Activated naive CD8-positive, alpha-beta T cell treated with anti-CD3 and anti-CD28 coated beads, Interleukin-2, amount 50 U/mL, for 24 hours (primary cell): ENCODE data around the gene CCDC134.

Experiments
- ATAC-seq: fragments of 150-1000 bp; cut with Tn5 transposase; one replicate; pipeline ENCODE4 v1.10.0; 2021
- DNase-seq: peaks from one replicate; pipeline ENCODE4 v3.0.0; 2021
- H3K27ac Mint-ChIP-seq: one replicate; pipeline ENCODE4 v1.8.0; 2021; ENCODE audit warnings: mild to moderate bottlenecking, mixed read lengths
- H3K27me3 Mint-ChIP-seq: one replicate; pipeline ENCODE4 v1.8.0; 2021; ENCODE audit warnings: mixed read lengths
- H3K36me3 Mint-ChIP-seq: one replicate; pipeline ENCODE4 v1.8.0; 2021; ENCODE audit warnings: low read depth, mixed read lengths
- H3K4me1 Mint-ChIP-seq: one replicate; pipeline ENCODE4 v1.8.0; 2021; ENCODE audit warnings: mixed read lengths
- H3K4me3 Mint-ChIP-seq: one replicate; pipeline ENCODE4 v1.8.0; 2021; ENCODE audit warnings: mild to moderate bottlenecking, moderate library complexity, mixed read lengths
- H3K9me3 Mint-ChIP-seq: one replicate; pipeline ENCODE4 v1.8.0; 2021; ENCODE audit warnings: mixed read lengths

CCDC134 gene

DNA sequence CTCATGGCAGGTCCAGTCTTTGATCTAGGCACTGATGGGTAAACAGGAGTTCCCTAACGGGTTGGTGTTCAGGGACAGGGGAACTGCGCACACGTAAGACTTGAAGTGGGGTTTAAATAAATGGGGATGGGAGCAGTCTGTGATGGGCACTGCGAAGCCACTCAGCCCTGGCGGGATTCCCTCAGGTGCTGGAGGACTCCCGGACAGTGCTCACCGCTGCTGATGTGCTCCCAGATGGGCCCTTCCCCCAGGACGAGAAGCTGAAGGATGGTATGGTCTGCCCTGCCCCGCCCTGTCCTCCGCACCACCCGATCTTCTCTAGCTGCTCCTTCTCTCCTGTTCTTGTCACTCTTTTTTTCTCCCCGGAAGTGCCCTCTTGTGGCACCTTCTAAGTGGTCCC is 9.5 kb downstream of the CCDC134 start:
- Mint-ChIP-seq H3K36me3 (peaks cover 17% of the 10 kb centered on the region), H3K4me1 (peaks cover 2% of the 10 kb centered on the region), H3K27ac (no peak overlapping the region), H3K4me3 (no peak overlapping the region), H3K27me3 (no peaks in the 10 kb centered on the region), H3K9me3 (no peaks in the 10 kb centered on the region)
- DNase-seq: no peak
- no peak for ATAC-seq

DNA sequence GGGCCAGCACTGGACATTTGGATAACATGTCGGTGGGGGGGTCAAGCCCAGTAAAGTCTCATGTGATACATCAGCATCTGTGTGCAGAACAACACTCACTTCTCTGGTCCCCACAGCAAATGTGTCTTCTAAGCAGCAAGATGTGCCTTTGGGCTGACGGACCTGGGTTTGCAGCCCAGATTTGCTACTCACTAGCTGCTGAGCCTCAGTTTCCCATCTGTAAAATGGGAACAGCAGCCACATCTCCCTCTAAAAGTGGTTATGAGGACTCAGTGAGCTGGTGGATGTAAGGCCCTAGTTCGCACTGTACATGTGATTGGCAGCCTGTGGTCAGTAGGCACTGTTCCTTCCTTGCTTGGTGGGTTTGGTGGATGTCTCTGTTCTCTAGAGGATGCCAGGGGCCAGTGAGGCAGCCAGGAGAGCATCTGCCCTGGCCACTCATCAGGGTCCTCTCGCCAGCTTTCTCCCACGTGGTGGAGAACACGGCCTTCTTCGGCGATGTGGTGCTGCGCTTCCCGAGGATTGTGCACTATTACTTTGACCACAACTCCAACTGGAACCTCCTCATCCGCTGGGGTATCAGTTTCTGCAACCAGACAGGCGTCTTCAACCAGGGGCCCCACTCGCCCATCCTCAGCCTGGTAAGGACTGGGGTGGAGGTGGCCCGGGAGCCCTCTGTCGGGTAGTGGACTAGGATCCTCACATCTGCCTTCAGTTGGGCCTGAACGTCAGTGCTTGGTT is 12.5 kb downstream of the CCDC134 start:
- H3K4me1 Mint-ChIP-seq: no peaks in the 10 kb centered on the region
- peaks cover 24% of the 10 kb centered on the region for H3K36me3 Mint-ChIP-seq
- no peaks in the 10 kb centered on the region for H3K9me3 Mint-ChIP-seq
- ATAC-seq (no peak), DNase-seq (no peak)
- no peak overlapping the region for H3K4me3 Mint-ChIP-seq
- H3K27ac Mint-ChIP-seq: no peak overlapping the region
- no peaks in the 10 kb centered on the region for H3K27me3 Mint-ChIP-seq

DNA sequence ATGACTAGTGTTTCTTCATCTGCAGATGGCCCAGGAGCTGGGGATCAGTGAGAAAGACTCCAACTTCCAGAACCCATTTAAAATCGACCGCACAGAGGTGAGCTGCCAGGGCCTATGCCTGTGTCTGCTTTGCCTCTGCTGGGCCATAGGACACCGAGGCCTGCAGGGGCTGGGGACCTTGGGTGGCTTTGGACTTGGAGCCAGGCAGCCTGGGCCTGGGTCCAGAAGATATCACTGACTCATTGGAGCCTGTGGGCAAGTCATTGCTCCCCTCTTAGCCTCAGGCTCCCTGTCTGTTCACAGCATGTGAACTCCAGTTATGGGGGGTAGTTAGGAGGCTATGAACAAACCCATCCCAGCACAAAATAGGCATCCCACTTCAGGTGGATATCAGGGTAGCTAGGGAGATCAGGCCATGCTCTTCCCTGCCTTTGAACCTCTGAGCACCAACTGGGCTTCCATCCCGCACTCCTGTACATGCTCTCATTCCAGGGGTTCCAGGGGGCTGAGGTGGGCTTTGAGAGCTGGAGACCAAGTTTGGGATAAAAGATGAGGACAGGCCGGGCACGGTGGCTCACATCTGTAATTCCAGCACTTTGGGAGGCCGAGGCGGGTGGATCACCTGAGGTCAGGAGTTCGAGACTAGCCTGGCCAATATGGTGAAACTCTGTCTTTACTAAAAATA is 13.4 kb downstream of the CCDC134 start:
- peaks cover 22% of the 10 kb centered on the region for H3K36me3 Mint-ChIP-seq
- H3K4me1 Mint-ChIP-seq: no peaks in the 10 kb centered on the region
- no peak overlapping the region for H3K27ac Mint-ChIP-seq
- DNase-seq: no peak
- H3K27me3 Mint-ChIP-seq: no peaks in the 10 kb centered on the region
- no peaks in the 10 kb centered on the region for H3K9me3 Mint-ChIP-seq
- no peak overlapping the region for H3K4me3 Mint-ChIP-seq
- ATAC-seq: no peak

DNA sequence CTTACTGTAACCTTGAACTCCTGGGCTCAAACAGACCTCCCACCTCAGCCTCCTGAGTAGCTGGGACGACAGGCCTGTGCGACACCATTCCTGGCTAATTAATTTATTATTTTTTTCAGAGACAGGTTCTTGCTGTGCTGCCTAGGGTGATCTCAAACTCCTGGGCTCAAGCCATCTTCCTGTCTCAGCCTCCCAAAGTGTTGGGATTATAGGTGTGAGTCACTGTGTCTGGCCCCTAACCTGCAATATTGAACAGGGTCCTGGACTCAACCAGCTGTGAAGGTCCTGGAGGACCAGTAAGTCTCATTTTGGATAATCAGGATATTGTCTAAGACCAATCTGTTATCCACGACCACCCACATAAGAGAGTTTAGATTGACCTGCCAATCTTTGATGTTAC is 15.2 kb downstream of the CCDC134 start:
- H3K36me3 Mint-ChIP-seq: peaks cover 24% of the 10 kb centered on the region
- H3K4me1 Mint-ChIP-seq: peaks cover 2% of the 10 kb centered on the region
- no peak overlapping the region for H3K27ac Mint-ChIP-seq
- H3K4me3 Mint-ChIP-seq: no peak overlapping the region
- H3K27me3 Mint-ChIP-seq: no peaks in the 10 kb centered on the region
- H3K9me3 Mint-ChIP-seq: no peaks in the 10 kb centered on the region
- DNase-seq: no peak
- ATAC-seq: no peak

DNA sequence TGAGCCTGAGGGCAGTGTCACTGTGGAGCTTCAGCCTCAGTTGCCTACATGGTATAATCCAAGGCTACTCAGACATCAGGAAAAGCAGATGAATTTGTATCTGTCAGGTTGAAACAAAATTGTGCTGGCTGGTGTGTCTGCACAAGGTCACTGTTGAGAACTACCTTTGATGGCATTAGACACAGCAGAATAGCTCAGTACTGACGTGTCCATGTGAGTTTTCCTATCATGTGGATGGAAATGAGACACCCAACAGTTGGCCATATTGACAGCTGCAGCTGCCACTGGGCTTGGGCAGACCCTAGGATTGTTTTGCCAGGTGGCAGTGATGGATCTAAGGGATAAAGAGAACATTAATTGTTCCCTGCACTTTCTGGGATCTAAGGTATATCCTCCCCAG is 15.8 kb downstream of the CCDC134 start:
- no peak for DNase-seq
- Mint-ChIP-seq H3K36me3 (peaks cover 27% of the 10 kb centered on the region), H3K4me1 (peaks cover 4% of the 10 kb centered on the region), H3K27me3 (no peaks in the 10 kb centered on the region), H3K27ac (no peak overlapping the region), H3K9me3 (no peaks in the 10 kb centered on the region), H3K4me3 (no peak overlapping the region)
- ATAC-seq: no peak

DNA sequence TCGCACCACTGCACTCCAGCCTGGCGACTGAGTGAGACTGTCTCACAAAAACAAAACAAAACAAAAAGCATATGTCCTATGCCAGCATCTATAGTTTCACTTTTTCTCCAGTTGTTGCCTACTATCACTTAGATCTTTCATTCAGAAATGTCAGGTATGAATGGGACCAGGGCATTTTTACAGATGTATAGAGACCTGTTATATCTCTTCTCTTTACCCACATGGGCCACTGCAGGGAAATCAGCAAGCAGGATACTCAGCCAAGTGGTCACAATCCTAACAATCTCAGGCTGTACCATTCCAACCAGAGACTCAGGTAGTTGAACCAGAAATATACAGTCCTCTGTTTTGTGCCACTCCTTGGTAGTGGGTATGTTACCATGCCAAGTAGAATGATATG is 16.4 kb downstream of the CCDC134 start:
- Mint-ChIP-seq H3K4me3 (no peak overlapping the region), H3K27me3 (no peaks in the 10 kb centered on the region), H3K27ac (no peak overlapping the region), H3K4me1 (peaks cover 10% of the 10 kb centered on the region), H3K9me3 (no peaks in the 10 kb centered on the region), H3K36me3 (peaks cover 24% of the 10 kb centered on the region)
- ATAC-seq: no peak
- DNase-seq: no peak

DNA sequence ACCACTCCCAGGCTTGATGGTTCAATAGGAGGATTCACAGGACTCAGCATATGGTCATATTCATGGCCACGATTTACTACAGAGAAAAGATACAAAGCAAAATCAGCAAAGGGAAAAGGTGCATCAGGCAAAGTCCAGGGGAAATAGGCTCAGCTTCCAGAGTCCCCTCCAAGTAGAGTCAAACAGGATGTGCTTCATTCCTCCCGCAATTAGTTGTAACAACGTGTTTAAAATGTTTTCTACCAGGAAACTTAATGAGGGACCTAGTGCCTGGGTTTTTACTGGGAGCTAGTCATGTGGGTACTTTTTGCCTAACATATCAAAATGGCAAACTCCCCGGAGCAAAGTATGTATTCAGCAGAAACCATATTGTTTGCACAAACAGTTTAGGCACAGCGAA is 17.5 kb downstream of the CCDC134 start:
- DNase-seq (no peak), ATAC-seq (no peak)
- Mint-ChIP-seq H3K4me1 (peaks cover 21% of the 10 kb centered on the region), H3K27ac (no peak overlapping the region), H3K36me3 (peaks cover 26% of the 10 kb centered on the region), H3K9me3 (no peaks in the 10 kb centered on the region), H3K27me3 (no peaks in the 10 kb centered on the region), H3K4me3 (no peak overlapping the region)

DNA sequence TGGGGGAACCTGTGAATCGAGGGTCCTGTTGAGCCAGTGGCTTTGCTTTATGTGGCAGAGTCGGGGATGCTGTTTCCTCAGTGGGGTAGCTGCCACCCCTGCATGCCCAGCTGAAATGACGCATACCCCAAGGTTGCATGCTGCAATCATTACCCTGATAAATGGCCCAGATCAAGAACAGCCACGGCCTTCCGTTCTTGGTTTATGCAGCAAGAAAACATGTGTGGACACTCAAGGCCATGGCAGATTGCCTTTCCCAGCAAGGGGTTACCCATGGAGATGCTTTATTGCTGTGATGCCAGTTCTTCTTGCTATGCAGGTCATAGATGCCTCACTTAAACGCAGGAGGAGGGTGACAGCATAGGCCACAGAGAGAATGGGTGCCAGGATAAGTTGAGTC is 18.1 kb downstream of the CCDC134 start:
- peaks cover 26% of the 10 kb centered on the region for H3K36me3 Mint-ChIP-seq
- H3K27me3 Mint-ChIP-seq: no peaks in the 10 kb centered on the region
- no peak overlapping the region for H3K27ac Mint-ChIP-seq
- H3K4me1 Mint-ChIP-seq: peaks cover 25% of the 10 kb centered on the region
- no peak overlapping the region for H3K4me3 Mint-ChIP-seq
- H3K9me3 Mint-ChIP-seq: no peaks in the 10 kb centered on the region
- ATAC-seq: no peak
- DNase-seq: no peak

DNA sequence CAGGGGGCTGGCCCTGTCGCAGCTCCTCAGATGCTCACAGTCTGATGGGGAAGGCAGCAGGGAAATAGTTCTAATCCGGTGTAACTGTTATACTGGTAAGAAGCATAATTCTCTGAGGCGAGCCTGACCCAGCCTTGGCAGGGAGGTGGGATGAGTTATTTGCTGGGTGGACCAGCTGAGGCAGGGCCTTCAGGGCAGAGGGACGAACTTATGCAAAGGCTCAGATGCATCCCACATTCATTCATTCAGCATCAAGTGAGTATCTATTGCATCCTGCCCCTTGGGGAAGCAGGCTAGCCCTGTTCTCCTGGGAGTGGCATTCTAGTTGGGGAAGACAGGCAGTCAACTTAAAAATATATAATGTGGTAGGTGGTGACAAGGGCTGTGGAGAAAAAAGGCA is 18.8 kb downstream of the CCDC134 start:
- no peak for ATAC-seq
- H3K9me3 Mint-ChIP-seq: no peaks in the 10 kb centered on the region
- no peaks in the 10 kb centered on the region for H3K27me3 Mint-ChIP-seq
- H3K36me3 Mint-ChIP-seq: peaks cover 30% of the 10 kb centered on the region
- peaks cover 32% of the 10 kb centered on the region for H3K4me1 Mint-ChIP-seq
- no peak for DNase-seq
- H3K27ac Mint-ChIP-seq: no peak overlapping the region
- H3K4me3 Mint-ChIP-seq: no peak overlapping the region

DNA sequence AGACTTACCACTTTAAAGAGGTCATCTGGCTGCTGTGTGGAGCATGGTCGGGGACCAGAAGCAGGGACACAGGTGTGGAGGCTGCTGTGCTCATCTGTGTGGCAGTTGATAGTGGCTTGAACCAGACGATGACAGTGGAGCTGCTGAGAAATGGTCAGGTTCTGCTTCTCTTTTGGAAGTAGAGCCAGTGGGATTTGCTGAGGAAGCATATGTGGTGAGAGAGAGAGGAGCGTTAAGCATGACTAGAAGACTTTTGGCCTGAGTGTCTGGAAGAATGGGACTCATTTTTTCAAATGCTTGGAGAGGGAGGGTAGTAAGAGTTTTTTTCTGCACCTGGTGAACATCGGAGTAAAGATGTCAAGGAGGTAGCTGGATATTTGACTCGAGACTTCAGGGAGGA is 20.0 kb downstream of the CCDC134 start:
- Mint-ChIP-seq H3K27me3 (no peaks in the 10 kb centered on the region), H3K9me3 (no peaks in the 10 kb centered on the region), H3K36me3 (peaks cover 27% of the 10 kb centered on the region), H3K4me1 (peaks cover 34% of the 10 kb centered on the region), H3K4me3 (no peak overlapping the region), H3K27ac (no peak overlapping the region)
- ATAC-seq (no peak), DNase-seq (no peak)

DNA sequence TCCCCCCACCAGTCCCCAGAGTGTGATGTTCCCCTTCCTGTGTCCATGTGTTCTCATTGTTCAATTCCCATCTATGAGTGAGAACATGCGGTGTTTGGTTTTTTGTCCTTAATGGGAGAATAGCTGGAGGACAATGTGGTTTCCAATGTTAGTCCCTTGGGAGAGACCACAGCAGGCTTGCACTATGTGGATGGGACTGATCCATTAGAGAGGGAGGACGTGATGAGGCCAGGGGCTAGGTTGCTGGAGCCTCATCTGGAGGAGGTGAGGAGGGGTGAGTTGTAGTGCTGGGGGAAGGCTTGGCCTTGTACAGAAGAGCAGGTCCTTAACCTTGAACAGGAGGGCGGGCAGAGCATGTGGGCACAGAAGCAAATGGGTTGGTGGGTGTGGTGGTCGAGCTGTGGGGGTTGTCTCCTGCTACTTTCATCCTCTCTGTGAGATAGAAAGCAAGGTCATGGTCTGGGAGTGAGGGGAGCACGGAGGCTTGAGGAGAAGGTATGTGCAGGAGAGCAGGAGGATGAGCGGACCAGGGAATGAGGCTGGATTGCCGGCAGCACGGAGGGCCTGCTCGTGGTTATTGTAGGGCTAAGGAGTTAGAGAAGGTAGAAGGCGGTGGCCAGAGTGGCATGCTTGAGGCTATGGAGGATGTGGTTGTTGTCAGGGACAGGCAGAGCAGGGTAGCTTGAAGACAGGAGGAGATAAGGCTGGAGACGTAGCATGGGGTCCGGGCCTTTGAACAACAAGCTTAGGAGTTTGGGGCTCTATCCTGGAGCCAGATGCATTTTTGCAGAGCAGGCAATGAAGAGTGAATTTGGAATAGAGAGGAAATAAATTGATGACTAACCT is 21.2 kb downstream of the CCDC134 start:
- H3K4me3 Mint-ChIP-seq: no peak overlapping the region
- DNase-seq: no peak
- peak overlapping the region; percentile 93 for H3K27ac Mint-ChIP-seq
- no peaks in the 10 kb centered on the region for H3K27me3 Mint-ChIP-seq
- no peak for ATAC-seq
- peaks cover 28% of the 10 kb centered on the region for H3K36me3 Mint-ChIP-seq
- peaks cover 37% of the 10 kb centered on the region for H3K4me1 Mint-ChIP-seq
- no peaks in the 10 kb centered on the region for H3K9me3 Mint-ChIP-seq

DNA sequence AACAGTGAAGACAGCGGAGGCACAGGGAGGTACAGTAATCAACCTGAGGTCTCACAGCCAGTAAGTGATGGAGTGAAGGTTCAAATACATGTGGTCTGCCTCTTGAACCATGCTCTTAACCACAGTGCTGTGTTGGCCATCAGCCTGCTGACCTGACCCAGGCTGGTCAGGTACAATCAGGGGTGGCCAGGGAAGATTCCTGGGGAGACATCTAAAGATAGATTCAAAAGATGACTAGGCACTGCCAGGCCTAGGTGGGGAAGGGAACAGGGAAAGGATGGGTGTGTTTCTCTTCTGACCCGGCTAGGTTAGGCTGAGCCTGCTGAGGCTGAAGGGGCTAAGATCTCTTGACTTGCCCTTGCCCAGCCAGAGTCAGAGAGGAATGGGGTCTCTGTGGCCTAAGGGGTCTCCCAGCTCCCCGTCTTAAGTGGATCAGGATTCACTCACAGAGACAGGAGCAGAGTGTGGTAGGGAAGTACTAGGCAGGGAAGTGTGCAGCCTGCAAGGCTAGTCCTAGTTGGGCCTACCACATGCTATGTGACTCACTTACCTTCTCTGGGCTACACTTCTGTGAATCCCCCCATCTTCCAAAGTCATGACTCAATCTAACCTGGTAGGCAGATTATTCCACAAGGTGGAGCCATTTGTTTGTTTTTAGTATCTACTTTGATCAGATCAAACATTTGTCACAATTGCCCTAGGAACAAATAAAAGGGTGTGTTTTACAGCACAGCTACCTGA is 22.0 kb downstream of the CCDC134 start:
- H3K27ac Mint-ChIP-seq: peak overlapping the region; percentile 93
- peaks cover 24% of the 10 kb centered on the region for H3K36me3 Mint-ChIP-seq
- peaks cover 43% of the 10 kb centered on the region for H3K4me1 Mint-ChIP-seq

DNA sequence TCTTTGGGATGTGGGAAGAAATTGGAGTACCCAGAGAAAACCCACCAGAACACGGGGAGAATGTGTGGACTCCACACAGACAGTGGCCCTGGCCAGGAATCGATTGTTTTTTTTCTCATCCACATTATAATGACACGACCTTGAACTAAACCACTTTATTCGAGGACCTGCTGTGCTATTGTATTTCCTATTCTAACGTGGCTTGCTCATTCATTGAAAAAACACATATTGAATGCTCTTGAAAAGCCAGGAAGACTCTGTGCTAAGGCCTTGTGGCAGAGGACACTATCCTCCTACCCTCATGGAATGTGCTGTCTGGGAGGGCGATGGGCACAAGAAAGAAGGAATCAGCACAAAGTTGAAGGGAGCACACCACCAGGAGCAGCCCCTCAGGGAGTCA is 23.3 kb downstream of the CCDC134 start:
- H3K4me3 Mint-ChIP-seq: no peak overlapping the region
- no peaks in the 10 kb centered on the region for H3K9me3 Mint-ChIP-seq
- DNase-seq: no peak
- peaks cover 47% of the 10 kb centered on the region for H3K4me1 Mint-ChIP-seq
- no peaks in the 10 kb centered on the region for H3K27me3 Mint-ChIP-seq
- ATAC-seq: no peak
- peaks cover 21% of the 10 kb centered on the region for H3K36me3 Mint-ChIP-seq
- peak overlapping the region; percentile 44 for H3K27ac Mint-ChIP-seq

More for the DNA sequence above, 22.0 kb downstream of the CCDC134 start:
- H3K4me3 Mint-ChIP-seq: no peak overlapping the region
- DNase-seq (peak; percentile 38), ATAC-seq (peak; percentile 99)
- H3K27me3 Mint-ChIP-seq: no peaks in the 10 kb centered on the region
- H3K9me3 Mint-ChIP-seq: no peaks in the 10 kb centered on the region

DNA sequence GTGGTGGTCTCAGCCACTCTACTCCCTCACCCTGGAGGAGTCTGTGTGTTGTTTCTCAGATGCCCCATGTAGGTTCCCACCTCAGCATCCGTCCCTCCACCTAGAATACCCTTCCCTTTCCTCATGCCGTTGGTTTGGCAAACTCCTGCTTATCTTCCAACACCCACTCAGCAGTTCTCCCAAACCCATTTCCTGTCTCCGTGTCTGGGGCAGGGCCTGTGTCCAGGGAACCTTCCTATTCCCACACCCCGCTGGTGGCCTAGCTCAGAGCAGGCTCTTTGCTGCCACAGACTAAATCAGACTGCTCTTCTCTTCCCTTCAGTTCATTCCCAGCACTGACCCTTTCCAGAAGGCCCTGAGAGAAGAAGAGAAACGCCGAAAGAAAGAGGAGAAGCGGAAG is 24.9 kb downstream of the CCDC134 start:
- no peak overlapping the region for H3K4me3 Mint-ChIP-seq
- no peaks in the 10 kb centered on the region for H3K9me3 Mint-ChIP-seq
- H3K4me1 Mint-ChIP-seq: peaks cover 52% of the 10 kb centered on the region
- no peak for ATAC-seq
- H3K27ac Mint-ChIP-seq: peak overlapping the region; percentile 9
- DNase-seq: no peak
- no peaks in the 10 kb centered on the region for H3K27me3 Mint-ChIP-seq
- H3K36me3 Mint-ChIP-seq: peaks cover 20% of the 10 kb centered on the region
